C4-2B (cell line): ENCODE measurements around the gene CCSER2.

Experiments used
- H3K27ac ChIP-seq: fragments of 450-650 bp; 2 replicates; pipeline ENCODE4 v1.5.1; 2017
- CTCF ChIP-seq: fragments of 450-650 bp; conservative IDR thresholded peaks from 2 replicates; pipeline ENCODE4 v1.5.1; 2017; ENCODE audit warnings: mild to moderate bottlenecking
- ZFX ChIP-seq: fragments of 450-650 bp; IDR thresholded peaks from 2 replicates; pipeline ENCODE4 v1.6.1; 2017

Gene CCSER2

DNA sequence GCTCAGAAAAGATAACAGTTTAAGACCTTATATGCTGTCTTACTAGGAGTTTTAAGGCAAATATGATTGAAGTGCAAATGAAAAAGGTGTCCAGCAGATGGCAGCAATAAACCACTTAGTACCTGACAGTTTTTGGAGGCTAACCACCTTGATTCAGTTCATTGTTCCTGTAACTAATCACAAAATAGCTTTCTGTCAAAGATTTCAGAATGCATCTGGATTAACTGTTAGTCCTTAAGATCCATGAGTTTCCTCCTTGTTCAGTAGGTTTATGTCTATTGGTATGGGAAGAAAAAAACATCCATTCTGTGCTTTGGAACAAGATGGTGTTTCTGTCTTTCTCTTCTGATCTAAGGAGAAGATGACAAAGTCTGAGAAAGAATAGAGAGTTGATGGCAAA is 46.6 kb downstream of the CCSER2 start:
- H3K27ac ChIP-seq, result no peak overlapping the region
- peak; percentile 67 for TF ChIP-seq CTCF
- TF ChIP-seq ZFX, result no peak

GRCh38 chr10:84375881-84376280 is 47.5 kb downstream of the CCSER2 start:
- no peak for TF ChIP-seq CTCF
- TF ChIP-seq ZFX, result no peak
- no peak overlapping the region for H3K27ac ChIP-seq

DNA sequence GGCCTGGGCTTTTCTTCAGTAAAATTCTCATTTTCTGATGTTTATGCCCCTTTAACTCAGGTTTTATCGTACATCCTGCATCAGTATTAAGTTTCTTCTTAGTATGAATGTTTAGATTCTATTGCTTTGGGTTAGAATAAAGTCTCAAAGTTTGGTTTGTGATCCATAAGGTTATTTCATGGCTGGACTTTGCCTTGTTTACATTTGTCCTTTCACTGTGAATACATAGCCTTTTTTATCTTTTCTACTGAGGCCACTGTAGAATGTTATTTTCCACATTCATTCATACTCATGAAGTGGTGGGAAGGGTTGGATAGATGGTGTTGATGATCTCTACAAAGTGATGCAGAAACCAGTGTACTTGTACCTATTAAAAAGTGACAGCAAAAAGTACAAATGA is 59.8 kb downstream of the CCSER2 start:
- TF ChIP-seq ZFX (no peak), CTCF (no peak)
- no peak overlapping the region for H3K27ac ChIP-seq

- no peak overlapping the region for H3K27ac ChIP-seq
- no peak for TF ChIP-seq ZFX
- no peak for TF ChIP-seq CTCF
Measured at GRCh38 chr10:84390364-84390763, 62.0 kb downstream of the CCSER2 start.

DNA sequence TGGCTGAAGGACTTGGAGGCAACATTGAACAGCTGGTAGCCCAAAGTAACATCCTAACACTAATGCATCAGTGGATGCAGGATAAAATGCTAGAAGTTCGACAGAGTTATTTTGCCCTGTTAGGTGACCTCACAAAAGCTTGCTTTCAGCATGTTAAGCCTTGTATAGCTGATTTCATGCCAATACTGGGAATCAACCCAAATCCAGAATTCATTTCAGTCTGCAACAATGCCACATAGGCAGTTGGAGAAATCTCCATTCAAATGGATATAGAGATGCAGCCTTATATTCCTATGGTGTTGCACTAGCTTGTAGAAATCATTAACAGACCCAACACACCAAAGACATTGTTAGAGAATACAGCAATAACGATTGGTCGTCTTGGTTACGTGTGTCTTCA is 62.9 kb downstream of the CCSER2 start:
- H3K27ac ChIP-seq, result no peak overlapping the region
- TF ChIP-seq CTCF (no peak), ZFX (no peak)

DNA sequence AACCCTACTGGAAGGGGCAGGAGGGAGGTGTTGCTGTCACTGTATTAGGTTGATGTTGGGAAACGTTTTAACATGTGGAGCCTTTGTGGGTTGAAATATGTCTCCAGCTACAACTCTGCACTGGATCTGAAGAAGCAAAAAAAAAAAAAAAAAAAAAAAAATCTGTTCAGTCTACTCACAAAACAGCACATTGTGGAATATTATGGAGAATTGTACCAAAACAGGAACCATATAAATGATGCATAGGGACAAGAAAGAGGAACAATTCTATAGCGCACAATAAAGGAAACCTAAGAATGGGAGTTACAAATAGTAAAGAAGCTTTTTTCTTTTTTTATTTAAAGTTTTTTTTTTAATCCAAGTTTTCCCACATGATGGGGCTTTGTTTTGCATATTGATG is 63.8 kb downstream of the CCSER2 start:
- TF ChIP-seq ZFX (no peak), CTCF (no peak)

DNA sequence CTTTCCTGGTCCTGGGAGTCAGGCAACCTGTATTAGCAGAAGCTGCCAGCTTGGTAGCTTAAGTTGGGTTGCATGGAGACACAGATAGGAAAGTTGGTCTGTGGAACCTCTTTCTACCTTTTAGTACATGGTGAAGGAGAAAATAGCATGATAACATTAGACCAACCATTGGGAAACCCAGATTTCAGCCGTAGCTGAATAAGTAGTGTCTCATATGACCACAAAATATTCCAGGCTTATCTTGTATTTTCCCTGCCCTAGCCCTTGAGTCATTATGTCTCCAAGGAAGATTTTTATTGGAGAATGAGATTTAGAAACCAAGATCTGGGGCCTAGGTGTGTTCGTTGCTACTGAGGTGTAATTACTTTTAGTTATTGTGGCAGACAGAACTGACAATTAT is 67.2 kb downstream of the CCSER2 start:
- TF ChIP-seq ZFX (no peak), CTCF (no peak)
- H3K27ac ChIP-seq, result no peak overlapping the region

More for the DNA sequence above, 63.8 kb downstream of the CCSER2 start:
- no peak overlapping the region for H3K27ac ChIP-seq
